ENCODE results near the gene CROCC2. TPM values are rescaled to one million over a fixed set of nuclear protein-coding genes. Genes with fewer than 3 reads are reported as not detected.

CROCC2 gene
- polyA plus RNA-seq, 1 donor (not counting 4 experiments of a cell fraction or from before 2014, with no cell fraction given), result not detected

GRCh38 chr2:240865391-240865790, 40.7 kb upstream of the CROCC2 start:
- Histone ChIP-seq H3K9ac (ENCODE audit: control insufficient read depth, extremely low read depth, insufficient read depth, low read length) (no peak overlapping the region), H3K27me3 (ENCODE audit: control insufficient read depth, extremely low read depth, insufficient read depth, low read length) (peaks cover 3% of the 10 kb centered on the region), H2AFZ (ENCODE audit: control insufficient read depth, low read length) (no peak overlapping the region), H3K4me3 (ENCODE audit: control insufficient read depth in 2 of 3, extremely low read depth in 1 of 3, insufficient read depth in 2 of 3, low read depth in 1 of 3, low read length in 3 of 3) (no peak overlapping the region), H3K4me2 (ENCODE audit: control insufficient read depth, extremely low read depth, insufficient read depth, low read depth, low read length) (no peak overlapping the region), H3K36me3 (ENCODE audit: control insufficient read depth in 2 of 2, extremely low read depth in 1 of 2, insufficient read depth in 2 of 2, low read length in 2 of 2) (no peaks in the 10 kb centered on the region), H3K4me1 (ENCODE audit: control insufficient read depth, extremely low read depth, insufficient read depth, low read length) (no peaks in the 10 kb centered on the region), H3K9me1 (ENCODE audit: control insufficient read depth, extremely low read depth, insufficient read depth, low read length) (no peaks in the 10 kb centered on the region), H3K79me2 (ENCODE audit: control insufficient read depth, insufficient read depth, low read length) (no peaks in the 10 kb centered on the region), H3K27ac (ENCODE audit: control insufficient read depth, insufficient read depth, low read length) (no peak overlapping the region), H3K9me3 (ENCODE audit: control insufficient read depth, low read depth, low read length) (no peaks in the 10 kb centered on the region), H4K20me1 (ENCODE audit: control insufficient read depth, extremely low read depth, insufficient read depth, low read length) (no peaks in the 10 kb centered on the region)
- TF ChIP-seq EZH2 (IDR thresholded peaks at IDR 0.05; ENCODE audit: low read length) (no peak), CTCF (optimal IDR thresholded peaks at IDR 0.05 in 1 of 3, IDR thresholded peaks at IDR 0.05 in 1 of 3, conservative IDR thresholded peaks at IDR 0.05 in 1 of 3; ENCODE audit: extremely low read depth in 1 of 3, insufficient read depth in 2 of 3, low read length in 3 of 3) (no peak)
- DNase-seq (ENCODE audit: low read depth, low spot score) (no peak), FAIRE-seq (no peak)
- dilution Hi-C loops (cut with MboI; ENCODE audit: extremely low pct_ligation_motif_present, low sequenced_read_pairs), result no loop called here

DNA sequence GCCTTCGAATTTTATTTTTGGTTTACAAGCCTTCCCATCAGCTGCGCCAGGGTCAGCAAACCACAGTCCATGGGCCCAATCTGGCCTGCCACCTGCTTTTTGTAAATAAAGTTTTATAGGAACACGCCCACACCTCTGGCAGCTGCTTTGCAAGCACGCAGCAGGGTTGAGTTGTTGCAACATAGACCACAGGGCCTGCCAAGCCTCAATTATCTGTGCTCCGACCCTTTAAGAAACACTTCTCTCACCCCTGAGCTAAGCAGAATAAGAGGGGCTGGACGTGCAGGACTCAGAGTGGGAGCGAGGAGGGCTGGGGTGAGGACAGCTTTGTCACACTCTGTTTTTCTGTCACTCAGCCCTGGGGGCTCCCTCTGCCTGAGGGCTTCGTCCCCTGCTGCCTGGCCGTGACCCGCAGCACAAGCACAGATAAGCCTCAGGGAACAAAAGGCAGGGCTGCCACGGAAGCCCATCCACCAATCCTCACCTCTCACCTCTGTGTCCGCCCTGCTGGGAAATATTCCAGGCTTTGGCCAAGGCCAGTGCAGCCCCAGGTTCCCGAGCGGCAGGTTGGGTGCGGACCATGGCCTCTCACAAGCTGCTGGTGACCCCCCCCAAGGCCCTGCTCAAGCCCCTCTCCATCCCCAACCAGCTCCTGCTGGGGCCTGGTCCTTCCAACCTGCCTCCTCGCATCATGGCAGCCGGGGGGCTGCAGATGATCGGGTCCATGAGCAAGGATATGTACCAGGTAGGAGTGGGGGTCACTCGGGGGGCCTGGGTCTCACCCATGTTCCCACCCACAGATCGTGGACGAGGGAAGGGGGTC, 37.6 kb upstream of the CROCC2 start, which contains the start of gene AGXT:
Gene AGXT, plus strand, starts transcription at position 539 of the 823 bp plus-strand sequence. Its CDS starts 42 bp downstream, at position 581.
- DNase-seq (ENCODE audit: low read depth, low spot score) (no peak), FAIRE-seq (no peak)
- TF ChIP-seq EZH2 (IDR thresholded peaks at IDR 0.05; ENCODE audit: low read length), result no peak
- TF ChIP-seq CTCF (optimal IDR thresholded peaks at IDR 0.05 in 1 of 3, IDR thresholded peaks at IDR 0.05 in 1 of 3, conservative IDR thresholded peaks at IDR 0.05 in 1 of 3; ENCODE audit: extremely low read depth in 1 of 3, insufficient read depth in 2 of 3, low read length in 3 of 3), result no peak
- no peaks in the 10 kb centered on the region for H3K9me3 ChIP-seq (ENCODE audit: control insufficient read depth, low read depth, low read length)
- no peaks in the 10 kb centered on the region for H3K9me1 ChIP-seq (ENCODE audit: control insufficient read depth, extremely low read depth, insufficient read depth, low read length)
- H3K9ac ChIP-seq (ENCODE audit: control insufficient read depth, extremely low read depth, insufficient read depth, low read length), result no peak within 1 kb of the TSS
- H3K27me3 ChIP-seq (ENCODE audit: control insufficient read depth, extremely low read depth, insufficient read depth, low read length), result peaks cover 7% of the 10 kb centered on the region
- dilution Hi-C loops (cut with MboI; ENCODE audit: extremely low pct_ligation_motif_present, low sequenced_read_pairs), result no loop called here
- H3K79me2 ChIP-seq (ENCODE audit: control insufficient read depth, insufficient read depth, low read length), result no peaks in the 10 kb centered on the region
- no peak within 1 kb of the TSS for H2AFZ ChIP-seq (ENCODE audit: control insufficient read depth, low read length)
- no peak within 1 kb of the TSS for H3K4me2 ChIP-seq (ENCODE audit: control insufficient read depth, extremely low read depth, insufficient read depth, low read depth, low read length)
- no peak within 1 kb of the TSS for H3K4me3 ChIP-seq (ENCODE audit: control insufficient read depth in 2 of 3, extremely low read depth in 1 of 3, insufficient read depth in 2 of 3, low read depth in 1 of 3, low read length in 3 of 3)
- no peaks in the 10 kb centered on the region for H4K20me1 ChIP-seq (ENCODE audit: control insufficient read depth, extremely low read depth, insufficient read depth, low read length)
- no peaks in the 10 kb centered on the region for H3K4me1 ChIP-seq (ENCODE audit: control insufficient read depth, extremely low read depth, insufficient read depth, low read length)
- H3K27ac ChIP-seq (ENCODE audit: control insufficient read depth, insufficient read depth, low read length), result no peak within 1 kb of the TSS
- no peaks in the 10 kb centered on the region for H3K36me3 ChIP-seq (ENCODE audit: control insufficient read depth in 2 of 2, extremely low read depth in 1 of 2, insufficient read depth in 2 of 2, low read length in 2 of 2)

Data from keratinocyte (primary cell).